ENCODE results near the gene TIAM1. TPM values are rescaled to one million over a fixed set of nuclear protein-coding genes. Genes with fewer than 3 reads are reported as not detected.

Gene TIAM1
- polyA plus RNA-seq, 2 of the 4 experiments (the other 2 are of a cell fraction), result 0.23 to 0.40 TPM

GRCh38 chr21:31255036-31255435, 89.0 kb downstream of the TIAM1 start:
- CTCF ChIA-PET, result interaction anchor here (2.6 kb wide), 1 partner anchor 11 kb away, joined by 8 read pairs; no protein-coding TSS in a partner anchor

GRCh38 chr21:31254131-31254530, 89.9 kb downstream of the TIAM1 start:
- TF ChIP-seq HOXB5 (CRISPR knock-in tag; IDR thresholded peaks at IDR 0.05) (no peak), PHF8 (IDR thresholded peaks at IDR 0.05; ENCODE audit: borderline replicate concordance, low read depth) (no peak), GATA3 (IDR thresholded peaks at IDR 0.05; ENCODE audit: borderline replicate concordance) (no peak), SMC3 (IDR thresholded peaks at IDR 0.05) (no peak), POLR2A (IDR thresholded peaks at IDR 0.05; ENCODE audit: low read length) (no peak), USF2 (IDR thresholded peaks at IDR 0.05) (no peak), E2F6 (IDR thresholded peaks at IDR 0.05; ENCODE audit: borderline replicate concordance, low read depth) (no peak), NPAS2 (CRISPR knock-in tag; IDR thresholded peaks at IDR 0.05; ENCODE audit: borderline replicate concordance) (no peak), TP53 (CRISPR knock-in tag; IDR thresholded peaks at IDR 0.05) (no peak), HDAC2 (IDR thresholded peaks at IDR 0.05) (no peak), MYC (IDR thresholded peaks at IDR 0.05; ENCODE audit: borderline replicate concordance, low read length) (no peak), CBX2 (IDR thresholded peaks at IDR 0.05; ENCODE audit: borderline replicate concordance, low read depth) (no peak), RNF2 (IDR thresholded peaks at IDR 0.05; ENCODE audit: borderline replicate concordance, low read depth) (no peak), CEBPB (IDR thresholded peaks at IDR 0.05) (no peak), ELK1 (IDR thresholded peaks at IDR 0.05; ENCODE audit: low read depth, low read length) (no peak), CBX8 (IDR thresholded peaks at IDR 0.05) (no peak)
- WGBS (ENCODE audit: missing lambda C conversion rate), result 35% methylated on average over 2 of the region's 2 CpGs
- no peak for FAIRE-seq
- ChIA-PET CTCF (interaction anchor here (2.6 kb wide), 1 partner anchor 12 kb away, joined by 8 read pairs; no protein-coding TSS in a partner anchor), POLR2A (no interaction called here)
- no peak overlapping the region for H3K4me2 ChIP-seq
- ATAC-seq, result no peak
- no peak overlapping the region for H3K27ac ChIP-seq
- no peaks in the 10 kb centered on the region for H3K9me3 ChIP-seq
- H3K4me3 ChIP-seq, result no peak overlapping the region
- no peaks in the 10 kb centered on the region for H3K4me1 ChIP-seq
- DNase-seq (ENCODE audit: low read depth in 1 of 2, low spot score in 1 of 2), result no peak

More at GRCh38 chr21:31255036-31255435, 89.0 kb downstream of the TIAM1 start:
- FAIRE-seq, result no peak
- no peak overlapping the region for H3K27ac ChIP-seq
- TF ChIP-seq HOXB13 (CRISPR knock-in tag; IDR thresholded peaks at IDR 0.05; ENCODE audit: low read depth), result no peak
- TF ChIP-seq JUN (IDR thresholded peaks at IDR 0.05), result no peak
- TF ChIP-seq MYC (IDR thresholded peaks at IDR 0.05; ENCODE audit: borderline replicate concordance, low read length), result no peak
- TF ChIP-seq ATOH8 (CRISPR knock-in tag; IDR thresholded peaks at IDR 0.05; ENCODE audit: low read depth), result no peak
- no peak for TF ChIP-seq RARB (CRISPR knock-in tag; IDR thresholded peaks at IDR 0.05)
- TF ChIP-seq CBX2 (IDR thresholded peaks at IDR 0.05; ENCODE audit: borderline replicate concordance, low read depth), result no peak
- TF ChIP-seq MAFK (IDR thresholded peaks at IDR 0.05; ENCODE audit: partially characterized antibody), result no peak
- no peak for TF ChIP-seq EHF (CRISPR knock-in tag; IDR thresholded peaks at IDR 0.05)
- no peak for TF ChIP-seq ELK1 (IDR thresholded peaks at IDR 0.05; ENCODE audit: low read depth, low read length)
- no peak for TF ChIP-seq KDM5A (IDR thresholded peaks at IDR 0.05)
- no peak for TF ChIP-seq PHF8 (IDR thresholded peaks at IDR 0.05; ENCODE audit: borderline replicate concordance, low read depth)
- no peak for TF ChIP-seq POLR2A (IDR thresholded peaks at IDR 0.05; ENCODE audit: low read length)
- no peak for TF ChIP-seq E2F6 (IDR thresholded peaks at IDR 0.05; ENCODE audit: borderline replicate concordance, low read depth)
- no peak for TF ChIP-seq HOXA7 (CRISPR knock-in tag; IDR thresholded peaks at IDR 0.05)
- no peak for TF ChIP-seq MAX (IDR thresholded peaks at IDR 0.05)
- no peak for TF ChIP-seq EHMT2 (IDR thresholded peaks at IDR 0.05; ENCODE audit: low read depth)
- no peak for TF ChIP-seq ZFP36 (IDR thresholded peaks at IDR 0.05; ENCODE audit: borderline replicate concordance, partially characterized antibody)
- TF ChIP-seq FOXS1 (CRISPR knock-in tag; IDR thresholded peaks at IDR 0.05), result no peak
- TF ChIP-seq GATA3 (IDR thresholded peaks at IDR 0.05; ENCODE audit: borderline replicate concordance), result no peak
- H3K4me3 ChIP-seq, result no peak overlapping the region
- no peak for ATAC-seq
- no peaks in the 10 kb centered on the region for H3K4me1 ChIP-seq
- 0% methylated on average over 2 of the region's 4 CpGs for WGBS (ENCODE audit: missing lambda C conversion rate)
- POLR2A ChIA-PET, result no interaction called here
- H3K9me3 ChIP-seq, result no peaks in the 10 kb centered on the region
- DNase-seq (ENCODE audit: low read depth in 1 of 2, low spot score in 1 of 2), result no peak
- H3K4me2 ChIP-seq, result no peak overlapping the region
